ENCODE results near the gene DYNC2H1. TPM values are rescaled to one million over a fixed set of nuclear protein-coding genes. Genes with fewer than 3 reads are reported as not detected.
A peak's percentile ranks its signal among the peaks of the same experiment; 100 is the strongest.

The DYNC2H1 gene
- total RNA-seq, 1 donor from 2014 or later: 16.2 TPM

GRCh38 chr11:103071008-103071407, 38.2 kb upstream of the DYNC2H1 start:
- intact Hi-C loops (cut with DNase I): no loop called here
- Histone ChIP-seq H3K27ac (no peak overlapping the region), H3K4me1 (peaks cover 6% of the 10 kb centered on the region), H3K9me3 (no peaks in the 10 kb centered on the region), H3K36me3 (no peaks in the 10 kb centered on the region), H3K27me3 (no peaks in the 10 kb centered on the region), H3K4me3 (no peak overlapping the region)
- ATAC-seq (no peak), DNase-seq (no peak)
- TF ChIP-seq, protein P1, sequence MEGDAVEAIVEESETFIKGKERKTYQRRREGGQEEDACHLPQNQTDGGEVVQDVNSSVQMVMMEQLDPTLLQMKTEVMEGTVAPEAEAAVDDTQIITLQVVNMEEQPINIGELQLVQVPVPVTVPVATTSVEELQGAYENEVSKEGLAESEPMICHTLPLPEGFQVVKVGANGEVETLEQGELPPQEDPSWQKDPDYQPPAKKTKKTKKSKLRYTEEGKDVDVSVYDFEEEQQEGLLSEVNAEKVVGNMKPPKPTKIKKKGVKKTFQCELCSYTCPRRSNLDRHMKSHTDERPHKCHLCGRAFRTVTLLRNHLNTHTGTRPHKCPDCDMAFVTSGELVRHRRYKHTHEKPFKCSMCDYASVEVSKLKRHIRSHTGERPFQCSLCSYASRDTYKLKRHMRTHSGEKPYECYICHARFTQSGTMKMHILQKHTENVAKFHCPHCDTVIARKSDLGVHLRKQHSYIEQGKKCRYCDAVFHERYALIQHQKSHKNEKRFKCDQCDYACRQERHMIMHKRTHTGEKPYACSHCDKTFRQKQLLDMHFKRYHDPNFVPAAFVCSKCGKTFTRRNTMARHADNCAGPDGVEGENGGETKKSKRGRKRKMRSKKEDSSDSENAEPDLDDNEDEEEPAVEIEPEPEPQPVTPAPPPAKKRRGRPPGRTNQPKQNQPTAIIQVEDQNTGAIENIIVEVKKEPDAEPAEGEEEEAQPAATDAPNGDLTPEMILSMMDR (IDR thresholded peaks at IDR 0.05): no peak

DNA sequence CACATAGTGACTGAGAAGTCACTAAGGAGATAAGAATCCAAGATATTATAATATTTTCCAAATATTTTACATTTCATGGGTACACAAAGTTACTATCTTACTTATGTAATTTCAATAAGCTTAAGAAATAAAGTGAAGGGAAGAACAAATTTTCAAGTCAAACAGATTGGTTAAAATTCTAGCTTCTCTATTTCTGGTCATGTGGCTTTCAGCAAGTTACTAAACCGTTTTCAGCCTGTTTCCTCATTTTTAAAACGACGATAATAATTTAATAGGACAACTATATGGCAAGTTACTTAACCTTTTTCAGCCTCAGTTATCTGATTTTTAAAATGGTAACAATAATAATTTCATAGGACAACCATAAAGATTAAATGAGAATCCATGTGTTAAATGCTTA, 32.9 kb upstream of the DYNC2H1 start:
- TF ChIP-seq, protein P1 (IDR thresholded peaks at IDR 0.05): no peak
- peaks cover 37% of the 10 kb centered on the region for H3K36me3 ChIP-seq
- ATAC-seq: no peak
- no peaks in the 10 kb centered on the region for H3K27me3 ChIP-seq
- H3K27ac ChIP-seq: no peak overlapping the region
- H3K4me3 ChIP-seq: no peak overlapping the region
- no peaks in the 10 kb centered on the region for H3K9me3 ChIP-seq
- H3K4me1 ChIP-seq: no peaks in the 10 kb centered on the region
- DNase-seq: no peak
- intact Hi-C loops (cut with DNase I): no loop called here

GRCh38 chr11:103077554-103077953, 31.7 kb upstream of the DYNC2H1 start:
- H3K27ac ChIP-seq: no peak overlapping the region
- H3K4me3 ChIP-seq: no peak overlapping the region
- DNase-seq (no peak), ATAC-seq (peak; percentile 62)
- H3K36me3 ChIP-seq: peaks cover 47% of the 10 kb centered on the region
- H3K9me3 ChIP-seq: no peaks in the 10 kb centered on the region
- no peaks in the 10 kb centered on the region for H3K4me1 ChIP-seq
- TF ChIP-seq, protein P1 (IDR thresholded peaks at IDR 0.05): no peak
- intact Hi-C loops (cut with DNase I): no loop called here
- no peaks in the 10 kb centered on the region for H3K27me3 ChIP-seq

DNA sequence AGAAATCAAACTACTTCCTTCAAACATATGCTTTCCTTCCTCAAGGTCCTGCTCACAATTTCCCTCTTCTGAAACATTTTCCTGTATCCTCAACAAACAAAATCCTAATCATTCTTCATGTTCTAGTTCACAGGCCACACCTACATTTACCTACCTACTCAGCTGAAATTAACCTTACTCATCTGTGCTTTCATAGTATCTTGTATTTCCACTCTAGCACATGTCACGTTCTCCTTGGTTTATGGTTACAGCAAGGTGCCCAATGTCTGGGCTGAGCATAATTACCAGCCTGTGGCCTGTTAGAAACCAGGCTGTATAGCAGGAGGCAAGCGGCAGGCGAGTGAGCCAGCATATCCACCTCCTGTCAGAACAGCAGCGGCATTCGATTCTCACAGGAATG, 30.5 kb upstream of the DYNC2H1 start:
- intact Hi-C loops (cut with DNase I): no loop called here
- ATAC-seq: no peak
- Histone ChIP-seq H3K36me3 (peaks cover 54% of the 10 kb centered on the region), H3K9me3 (no peaks in the 10 kb centered on the region), H3K27me3 (no peaks in the 10 kb centered on the region), H3K4me3 (no peak overlapping the region), H3K4me1 (no peaks in the 10 kb centered on the region), H3K27ac (no peak overlapping the region)
- DNase-seq: no peak
- TF ChIP-seq, protein P1 (IDR thresholded peaks at IDR 0.05): no peak

DNA sequence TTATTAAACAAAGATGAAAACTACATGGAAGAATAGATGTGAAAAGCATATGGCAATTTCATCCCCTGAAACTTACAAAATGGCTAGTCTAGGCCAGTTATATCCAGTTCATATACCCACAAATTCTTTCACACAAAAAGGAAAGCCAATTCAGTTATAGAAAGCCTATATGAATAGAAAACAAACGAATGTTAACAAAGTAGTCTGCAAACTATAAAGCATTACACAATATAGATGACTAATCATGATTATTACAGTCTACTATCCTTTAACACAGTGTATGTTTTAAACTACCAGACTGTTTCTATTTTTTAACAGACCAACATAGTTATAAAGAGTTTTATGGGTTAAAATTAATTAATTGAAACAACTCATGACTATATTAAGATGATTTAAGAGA, 29.4 kb upstream of the DYNC2H1 start:
- TF ChIP-seq, protein P1 (IDR thresholded peaks at IDR 0.05): no peak
- Histone ChIP-seq H3K9me3 (no peaks in the 10 kb centered on the region), H3K36me3 (peaks cover 60% of the 10 kb centered on the region), H3K27me3 (no peaks in the 10 kb centered on the region), H3K4me1 (no peaks in the 10 kb centered on the region), H3K4me3 (no peak overlapping the region), H3K27ac (no peak overlapping the region)
- DNase-seq: no peak
- ATAC-seq: no peak
- intact Hi-C loops (cut with DNase I): no loop called here

DNA sequence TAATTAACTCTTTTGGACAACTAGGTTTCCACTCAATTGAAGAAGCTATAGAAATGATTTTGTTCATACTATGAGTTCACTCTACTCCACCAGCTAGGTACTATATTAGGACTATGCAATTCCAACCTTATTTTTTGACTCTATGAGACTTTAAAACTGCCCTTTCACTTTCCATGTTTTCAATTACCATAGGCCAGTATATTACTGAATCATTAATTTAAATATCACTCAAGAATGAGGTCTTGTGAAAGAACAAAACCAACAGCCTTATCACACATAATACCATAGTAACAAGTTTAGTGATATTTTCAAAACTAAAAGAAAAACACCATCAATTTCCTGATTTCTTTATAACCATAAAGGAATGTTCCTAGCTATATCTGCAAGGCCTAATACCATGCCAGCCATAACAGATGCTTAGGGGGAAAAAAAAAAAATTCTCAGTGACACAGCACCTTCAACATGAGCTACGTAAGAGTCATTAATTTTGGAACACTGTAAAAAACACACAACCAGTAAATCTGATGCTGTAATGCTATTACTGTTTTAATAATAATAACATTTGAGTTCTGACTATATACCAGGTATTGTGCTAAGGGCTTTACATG, 23.4 kb upstream of the DYNC2H1 start:
- H3K27ac ChIP-seq: no peak overlapping the region
- TF ChIP-seq, protein P1 (IDR thresholded peaks at IDR 0.05): no peak
- H3K4me3 ChIP-seq: no peak overlapping the region
- no peaks in the 10 kb centered on the region for H3K27me3 ChIP-seq
- intact Hi-C loops (cut with DNase I): no loop called here
- H3K4me1 ChIP-seq: peaks cover 14% of the 10 kb centered on the region
- peaks cover 33% of the 10 kb centered on the region for H3K36me3 ChIP-seq
- H3K9me3 ChIP-seq: no peaks in the 10 kb centered on the region
- no peak for ATAC-seq
- no peak for DNase-seq
